SK-MEL-5 (cell line): Measurements from ENCODE around the gene PRKCE. TPM values are rescaled to one million over a fixed set of nuclear protein-coding genes. Genes with fewer than 3 reads are reported as not detected.
"Not testable (repeated sequence)": the region's sequence is repeated elsewhere in the genome, so short reads cannot be mapped to it uniquely, and the experiment has no call there.

Source experiments
- DNase-seq: peaks from one replicate; pipeline ENCODE4 v3.0.0-alpha.2; 2016; ENCODE audit warnings: low read depth, low spot score
- in situ Hi-C: cut with HindIII; loops from 2 replicates; pipeline ENCODE4 v1.10.0; 2016; ENCODE audit warnings: low sequenced_read_pairs, high pct_unique_total_duplicates, low pct_unique_long_range_greater_than_20kb
- total RNA-seq: library from RNA; depleted of rRNA; stranded (reverse); fragments of >200 nt; shearing (Covaris generic); gene quantifications from 2 replicates; pipeline ENCODE4 v1.2.3, GENCODE V29; 2014

PRKCE gene
- total RNA-seq, 1 experiment from 2014 or later = 22.9 TPM

GRCh38 chr2:45707661-45708060 is 56.2 kb downstream of the PRKCE start:
- DNase-seq = no peak
- in situ Hi-C loops = no loop called here

- in situ Hi-C loops = no loop called here
- DNase-seq = no peak
Observed at GRCh38 chr2:45708501-45708900, 57.0 kb downstream of the PRKCE start.

GRCh38 chr2:45709137-45709536 is 57.7 kb downstream of the PRKCE start:
- no peak for DNase-seq
- in situ Hi-C loops = no loop called here

GRCh38 chr2:45710468-45710867 is 59.0 kb downstream of the PRKCE start:
- in situ Hi-C loops = no loop called here
- no peak for DNase-seq

GRCh38 chr2:45711224-45711623 is 59.7 kb downstream of the PRKCE start:
- no peak for DNase-seq
- in situ Hi-C loops = no loop called here

GRCh38 chr2:45712570-45712969 is 61.1 kb downstream of the PRKCE start:
- in situ Hi-C loops = no loop called here
- peak; percentile 42 for DNase-seq

GRCh38 chr2:45713136-45713535 is 61.7 kb downstream of the PRKCE start:
- in situ Hi-C loops = no loop called here
- DNase-seq = no peak

GRCh38 chr2:45713591-45713990 is 62.1 kb downstream of the PRKCE start:
- in situ Hi-C loops = no loop called here
- no peak for DNase-seq

- no peak for DNase-seq
- in situ Hi-C loops = no loop called here
Observed at GRCh38 chr2:45714679-45715078, 63.2 kb downstream of the PRKCE start.

GRCh38 chr2:45715601-45716379 is 64.3 kb downstream of the PRKCE start:
- no peak for DNase-seq
- in situ Hi-C loops = no loop called here

GRCh38 chr2:45716432-45716831 is 65.0 kb downstream of the PRKCE start:
- in situ Hi-C loops, DNase-seq: not testable (repeated sequence)

- no peak for DNase-seq
- in situ Hi-C loops = no loop called here
Observed at GRCh38 chr2:45716915-45717314, 65.4 kb downstream of the PRKCE start.

- no peak for DNase-seq
- in situ Hi-C loops = no loop called here
Observed at GRCh38 chr2:45720210-45720609, 68.7 kb downstream of the PRKCE start.

- no peak for DNase-seq
- in situ Hi-C loops = no loop called here
Observed at GRCh38 chr2:45721150-45721549, 69.7 kb downstream of the PRKCE start.

- in situ Hi-C loops = no loop called here
- no peak for DNase-seq
Observed at GRCh38 chr2:45722477-45722876, 71.0 kb downstream of the PRKCE start.

- in situ Hi-C loops = no loop called here
Observed at GRCh38 chr2:45723857-45724256, 72.4 kb downstream of the PRKCE start.

GRCh38 chr2:45724335-45724734 is 72.9 kb downstream of the PRKCE start:
- in situ Hi-C loops = no loop called here
- no peak for DNase-seq

More at GRCh38 chr2:45723857-45724256, 72.4 kb downstream of the PRKCE start:
- DNase-seq = no peak

- no peak for DNase-seq
- in situ Hi-C loops = no loop called here
Observed at GRCh38 chr2:45725731-45726130, 74.3 kb downstream of the PRKCE start.

- in situ Hi-C loops = no loop called here
- no peak for DNase-seq
Observed at GRCh38 chr2:45726188-45726587, 74.7 kb downstream of the PRKCE start.
